H9 (cell line): ENCODE measurements around the gene AQP7. TPM values are rescaled to one million over a fixed set of nuclear protein-coding genes. Genes with fewer than 3 reads are reported as not detected.

Experiments
- DNase-seq: peaks from one replicate; pipeline ENCODE4 v3.0.0-alpha.2; 2017
- H2AFZ ChIP-seq: one replicate; pipeline ENCODE4 v1.6.1; 2013; ENCODE audit warnings: mild to moderate bottlenecking, low read length, control low read depth, moderate library complexity
- H2AK5ac ChIP-seq: 2 replicates; pipeline ENCODE4 v1.6.1; 2013; ENCODE audit warnings: low read length, control low read depth, mixed read lengths; ENCODE audit not compliant: insufficient read length
- H2BK120ac ChIP-seq: one replicate; pipeline ENCODE4 v1.6.1; 2013; ENCODE audit warnings: low read depth, mild to moderate bottlenecking, low read length, control low read depth, inconsistent platforms; ENCODE audit not compliant: poor library complexity, severe bottlenecking
- H2BK12ac ChIP-seq: 2 replicates; pipeline ENCODE4 v1.6.1; 2013; ENCODE audit warnings: low read length, control low read depth, mixed read lengths, low read depth; ENCODE audit not compliant: insufficient read length
- H2BK15ac ChIP-seq: 2 replicates; pipeline ENCODE4 v1.6.1; 2013; ENCODE audit warnings: low read depth, low read length, control low read depth
- H2BK20ac ChIP-seq: one replicate; pipeline ENCODE4 v1.6.1; 2013; ENCODE audit warnings: low read depth, mild to moderate bottlenecking, low read length, control low read depth, inconsistent platforms; ENCODE audit not compliant: poor library complexity, severe bottlenecking
- H2BK5ac ChIP-seq: 2 replicates; pipeline ENCODE4 v1.6.1; 2013; ENCODE audit warnings: low read length, control low read depth, mixed read lengths; ENCODE audit not compliant: insufficient read length
- H3K14ac ChIP-seq: 2 replicates; pipeline ENCODE4 v1.6.1; 2013; ENCODE audit warnings: low read length, control low read depth; ENCODE audit not compliant: insufficient read depth
- H3K18ac ChIP-seq: 2 replicates; pipeline ENCODE4 v1.6.1; 2013; ENCODE audit warnings: low read depth, mild to moderate bottlenecking, mixed read lengths, low read length, control low read depth; ENCODE audit not compliant: insufficient read length
- H3K23ac ChIP-seq: 2 replicates; pipeline ENCODE4 v1.6.1; 2013; ENCODE audit warnings: low read length, control low read depth, mixed read lengths, low read depth; ENCODE audit not compliant: insufficient read length
- H3K23me2 ChIP-seq: 2 replicates; pipeline ENCODE4 v1.6.1; 2013; ENCODE audit warnings: low read depth, mild to moderate bottlenecking, mixed read lengths, low read length, control low read depth; ENCODE audit not compliant: insufficient read length, poor library complexity, severe bottlenecking
- H3K27ac ChIP-seq: 2 replicates; pipeline ENCODE4 v1.5.1; 2013; ENCODE audit warnings: low read length, control low read depth, mixed read lengths, low read depth; ENCODE audit not compliant: insufficient read length
- H3K27me3 ChIP-seq: 2 replicates; pipeline ENCODE4 v1.6.1; 2013; ENCODE audit warnings: low read length, control low read depth, inconsistent platforms; ENCODE audit not compliant: insufficient read depth
- H3K4ac ChIP-seq: 2 replicates; pipeline ENCODE4 v1.6.1; 2013; ENCODE audit warnings: low read depth, mild to moderate bottlenecking, control low read depth, inconsistent platforms, low read length, moderate library complexity
- H3K4me1 ChIP-seq: 2 replicates; pipeline ENCODE4 v1.6.1; 2013; ENCODE audit warnings: low read length, control low read depth, inconsistent platforms; ENCODE audit not compliant: insufficient read depth
- H3K4me2 ChIP-seq: 2 replicates; pipeline ENCODE4 v1.6.1; 2013; ENCODE audit warnings: low read length, control low read depth, mixed read lengths; ENCODE audit not compliant: insufficient read length, insufficient read depth
- H3K56ac ChIP-seq: 2 replicates; pipeline ENCODE4 v1.6.1; 2013; ENCODE audit warnings: low read depth, mild to moderate bottlenecking, mixed read lengths, low read length, control low read depth; ENCODE audit not compliant: insufficient read length
- H3K79me1 ChIP-seq: 2 replicates; pipeline ENCODE4 v1.6.1; 2013; ENCODE audit warnings: low read depth, mild to moderate bottlenecking, moderate library complexity, low read length, control low read depth, inconsistent platforms; ENCODE audit not compliant: insufficient read depth, poor library complexity, severe bottlenecking
- H3K79me2 ChIP-seq: 2 replicates; pipeline ENCODE4 v1.6.1; 2013; ENCODE audit warnings: low read length, control low read depth, inconsistent platforms; ENCODE audit not compliant: insufficient read depth
- H3K9ac ChIP-seq: 2 replicates; pipeline ENCODE4 v1.6.1; 2013; ENCODE audit warnings: low read length, control low read depth, mixed read lengths; ENCODE audit not compliant: insufficient read length; ENCODE audit errors: extremely low read depth
- H3K9me3 ChIP-seq: one replicate; pipeline ENCODE4 v1.6.1; 2013; ENCODE audit warnings: low read depth, low read length, inconsistent platforms; ENCODE audit not compliant: control insufficient read depth
- H3T11ph ChIP-seq: one replicate; pipeline ENCODE4 v1.6.1; 2013; ENCODE audit warnings: mild to moderate bottlenecking, low read length, control low read depth, inconsistent platforms
- H4K20me1 ChIP-seq: one replicate; pipeline ENCODE4 v1.6.1; 2013; ENCODE audit not compliant: control insufficient read depth, insufficient read length, insufficient read depth
- H4K5ac ChIP-seq: 2 replicates; pipeline ENCODE4 v1.6.1; 2013; ENCODE audit warnings: low read depth, mild to moderate bottlenecking, mixed read lengths, low read length, control low read depth; ENCODE audit not compliant: insufficient read length
- H4K8ac ChIP-seq: replicated peaks from 2 replicates; pipeline ENCODE4 v1.6.1; 2013; ENCODE audit warnings: low read length, control low read depth, mixed read lengths, low read depth; ENCODE audit not compliant: insufficient read length
- H4K91ac ChIP-seq: 2 replicates; pipeline ENCODE4 v1.6.1; 2013; ENCODE audit warnings: low read depth, mild to moderate bottlenecking, moderate library complexity, mixed read lengths, low read length, control low read depth; ENCODE audit not compliant: insufficient read length
- H3K27ac Mint-ChIP-seq, 3 experiments: 2 replicates in 2 of 3; 3 replicates in 1 of 3; pipeline ENCODE4 v1.8.0; 2020 to 2021; ENCODE audit warnings: mixed read lengths in 3 of 3, mild to moderate bottlenecking in 1 of 3, moderate library complexity in 1 of 3
- H3K27me3 Mint-ChIP-seq: 2 replicates; pipeline ENCODE4 v1.8.0; 2021; ENCODE audit warnings: low read depth, mild to moderate bottlenecking, moderate library complexity, mixed read lengths
- H3K36me3 Mint-ChIP-seq, 3 experiments: 2 replicates in 2 of 3; 3 replicates in 1 of 3; pipeline ENCODE4 v1.8.0; 2020 to 2021; ENCODE audit warnings: low read depth in 3 of 3, mixed read lengths in 3 of 3; ENCODE audit not compliant: insufficient read depth in 1 of 3
- H3K4me1 Mint-ChIP-seq, 2 experiments: 2 replicates each; pipeline ENCODE4 v1.8.0; 2020; ENCODE audit warnings: mixed read lengths in 2 of 2
- H3K4me3 Mint-ChIP-seq, 2 experiments: 2 replicates in 1 of 2; 3 replicates in 1 of 2; pipeline ENCODE4 v1.8.0; 2020 to 2021; ENCODE audit warnings: mild to moderate bottlenecking in 2 of 2, mixed read lengths in 2 of 2, moderate library complexity in 1 of 2
- H3K9me3 Mint-ChIP-seq, 2 experiments: 2 replicates in 1 of 2; 3 replicates in 1 of 2; pipeline ENCODE4 v1.8.0; 2020; ENCODE audit warnings: mild to moderate bottlenecking in 2 of 2, mixed read lengths in 2 of 2, moderate library complexity in 1 of 2
- WGBS: extraction: QIAGEN DNeasy Blood & Tissue Kit; methylation state at CpG from one replicate; pipeline ENCODE4 v1.1.7; 2013; ENCODE audit warnings: missing lambda C conversion rate, low lambda C conversion rate, mixed read lengths; ENCODE audit not compliant: insufficient read length; ENCODE audit errors: extremely low coverage; 5-methylcytosine and 5-hydroxymethylcytosine counted together
- total RNA-seq: library from RNA; stranded (reverse); gene quantifications from 2 replicates; pipeline ENCODE4 v1.2.1, GENCODE V29; 2021
- TF ChIP-seq, protein P1 (sequence below): fragments of 200-600 bp; sonication (generic); conservative IDR thresholded peaks from 3 replicates; pipeline ENCODE4 v1.8.0; 2021; ENCODE audit warnings: antibody characterized with exemption, mild to moderate bottlenecking

Gene AQP7
- total RNA-seq, 1 experiment from 2014 or later: not detected

DNA sequence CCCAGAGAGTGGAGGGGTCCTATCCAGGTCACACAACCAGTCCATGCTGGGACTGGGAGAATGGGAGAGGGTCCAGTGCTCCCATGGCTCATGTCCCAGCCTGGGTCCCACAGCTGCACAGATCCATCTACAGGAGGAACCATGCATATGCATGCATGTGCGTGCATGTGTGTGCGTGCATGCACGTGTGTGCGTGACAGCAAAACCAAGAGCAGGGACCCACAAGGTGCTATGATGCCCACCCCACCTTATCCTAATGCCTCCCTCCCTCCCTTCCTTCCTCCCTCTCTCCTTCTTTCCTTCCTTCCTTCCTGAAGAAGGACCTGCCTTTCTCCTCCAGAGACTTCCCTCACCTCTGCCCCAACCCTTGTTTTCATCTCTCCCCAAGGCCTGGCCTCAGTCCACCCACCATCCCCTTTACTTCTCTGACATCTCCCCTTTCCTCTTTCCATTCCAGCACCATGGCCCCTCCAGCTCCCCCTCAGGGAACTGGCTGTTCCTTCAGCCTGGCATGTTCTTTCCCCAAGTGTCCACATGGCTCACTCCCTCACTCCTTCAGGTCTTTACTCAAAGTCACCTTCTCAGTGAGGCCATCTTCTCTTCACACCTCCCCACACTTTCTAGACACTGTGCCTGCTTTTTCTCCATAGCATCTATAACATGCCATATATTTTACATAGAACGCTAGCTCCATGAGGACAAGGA, 21.8 kb downstream of the AQP7 start:
- H2BK120ac ChIP-seq: no peak overlapping the region
- H3K9me3 ChIP-seq: no peaks in the 10 kb centered on the region
- no peaks in the 10 kb centered on the region for H3K23me2 ChIP-seq
- H2BK5ac ChIP-seq: no peak overlapping the region
- H3K27me3 ChIP-seq: no peaks in the 10 kb centered on the region
- no peak overlapping the region for H4K8ac ChIP-seq
- no peak overlapping the region for H3K4ac ChIP-seq
- H3K14ac ChIP-seq: peak overlapping the region; percentile 72; the same call in 1 of the 2 replicates
- H4K20me1 ChIP-seq: no peaks in the 10 kb centered on the region
- no peak overlapping the region for H2BK20ac ChIP-seq
- no peak overlapping the region for H2AK5ac ChIP-seq
- no peak overlapping the region for H2BK12ac ChIP-seq
- peaks cover 4% of the 10 kb centered on the region; the same call in 1 of the 2 replicates for H3K4me1 ChIP-seq
- no peak overlapping the region for H3T11ph ChIP-seq
- H3K9ac ChIP-seq: no peak overlapping the region
- Mint-ChIP-seq H3K4me3 (no peak overlapping the region; a peak in 1 of 5 replicates), H3K27ac (peak overlapping the region; percentile 5 to 94 (median 61); a peak in 6 of 7 replicates), H3K9me3 (no peaks in the 10 kb centered on the region), H3K4me1 (peaks cover 24 to 39% of the 10 kb centered on the region in 2 experiments), H3K27me3 (no peaks in the 10 kb centered on the region; the same call in none of the 2 replicates), H3K36me3 (no peaks in the 10 kb centered on the region)
- H3K56ac ChIP-seq: no peak overlapping the region
- H3K23ac ChIP-seq: no peak overlapping the region
- no peak overlapping the region for H4K91ac ChIP-seq
- no peak overlapping the region for H2AFZ ChIP-seq
- no peaks in the 10 kb centered on the region for H3K79me2 ChIP-seq
- H3K27ac ChIP-seq: no peak overlapping the region
- H3K4me2 ChIP-seq: no peak overlapping the region
- no peaks in the 10 kb centered on the region for H3K79me1 ChIP-seq
- no peak overlapping the region for H4K5ac ChIP-seq
- peak overlapping the region; percentile 55 for H3K18ac ChIP-seq
- H2BK15ac ChIP-seq: no peak overlapping the region
- no CpG with 5 or more reads among the region's 5 CpGs for WGBS
- DNase-seq: no peak
- TF ChIP-seq, protein P1, sequence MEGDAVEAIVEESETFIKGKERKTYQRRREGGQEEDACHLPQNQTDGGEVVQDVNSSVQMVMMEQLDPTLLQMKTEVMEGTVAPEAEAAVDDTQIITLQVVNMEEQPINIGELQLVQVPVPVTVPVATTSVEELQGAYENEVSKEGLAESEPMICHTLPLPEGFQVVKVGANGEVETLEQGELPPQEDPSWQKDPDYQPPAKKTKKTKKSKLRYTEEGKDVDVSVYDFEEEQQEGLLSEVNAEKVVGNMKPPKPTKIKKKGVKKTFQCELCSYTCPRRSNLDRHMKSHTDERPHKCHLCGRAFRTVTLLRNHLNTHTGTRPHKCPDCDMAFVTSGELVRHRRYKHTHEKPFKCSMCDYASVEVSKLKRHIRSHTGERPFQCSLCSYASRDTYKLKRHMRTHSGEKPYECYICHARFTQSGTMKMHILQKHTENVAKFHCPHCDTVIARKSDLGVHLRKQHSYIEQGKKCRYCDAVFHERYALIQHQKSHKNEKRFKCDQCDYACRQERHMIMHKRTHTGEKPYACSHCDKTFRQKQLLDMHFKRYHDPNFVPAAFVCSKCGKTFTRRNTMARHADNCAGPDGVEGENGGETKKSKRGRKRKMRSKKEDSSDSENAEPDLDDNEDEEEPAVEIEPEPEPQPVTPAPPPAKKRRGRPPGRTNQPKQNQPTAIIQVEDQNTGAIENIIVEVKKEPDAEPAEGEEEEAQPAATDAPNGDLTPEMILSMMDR: no peak
